Measurements from ENCODE around the gene PPL.

Gene PPL

GRCh38 chr16:4874666-4875065, 62.3 kb downstream of the PPL start:
- TF ChIP-seq ZNF580 (tag by site-specific recombination; IDR thresholded peaks at IDR 0.05) = no peak
- no peak for TF ChIP-seq KLF16 (tag by site-specific recombination; IDR thresholded peaks at IDR 0.05)
- TF ChIP-seq ZNF449 (tag by site-specific recombination; IDR thresholded peaks at IDR 0.05) = no peak
- no peak for TF ChIP-seq ZNF530 (tag by site-specific recombination; IDR thresholded peaks at IDR 0.05; ENCODE audit: low read depth)
- no peak for TF ChIP-seq ZNF239 (tag by site-specific recombination; IDR thresholded peaks at IDR 0.05)
- no peak for TF ChIP-seq SP7 (tag by site-specific recombination; IDR thresholded peaks at IDR 0.05)
- TF ChIP-seq ZNF394 (tag by site-specific recombination; IDR thresholded peaks at IDR 0.05; ENCODE audit: borderline replicate concordance) = no peak
- no peak for TF ChIP-seq PBX3 (CRISPR knock-in tag; IDR thresholded peaks at IDR 0.05)
- TF ChIP-seq ZNF624 (tag by site-specific recombination; IDR thresholded peaks at IDR 0.05) = no peak
- Histone ChIP-seq H3K4me1 (ENCODE audit: control insufficient read depth, insufficient read depth, low read length) (no peaks in the 10 kb centered on the region), H3K9me3 (ENCODE audit: control insufficient read depth, insufficient read depth, low read depth, low read length) (no peaks in the 10 kb centered on the region), H3K36me3 (ENCODE audit: control insufficient read depth in 2 of 2, insufficient read depth in 1 of 2, low read length in 2 of 2) (peaks cover 7 to 92% of the 10 kb centered on the region in 2 experiments; a peak in 2 of 3 replicates), H3K27ac (ENCODE audit: extremely low read depth, low read depth, low read length) (no peak overlapping the region), H3K4me3 (ENCODE audit: low read depth, low read length) (no peak overlapping the region)
- ChIA-PET POLR2A (no interaction called here), CTCF (interaction anchor here (0.7 to 1.2 kb wide), 2 partner anchors 10 to 61 kb away, joined by 3 read pairs; no protein-coding TSS in a partner anchor)

- TF ChIP-seq ZNF837 (tag by site-specific recombination; IDR thresholded peaks at IDR 0.05) (no peak), ZNF654 (tag by site-specific recombination; IDR thresholded peaks at IDR 0.05; ENCODE audit: low read depth) (no peak), ZNF707 (tag by site-specific recombination; IDR thresholded peaks at IDR 0.05) (no peak), ZNF510 (tag by site-specific recombination; IDR thresholded peaks at IDR 0.05; ENCODE audit: insufficient replicate concordance) (no peak), ZBTB10 (tag by site-specific recombination; IDR thresholded peaks at IDR 0.05) (no peak), TCF7L2 (IDR thresholded peaks at IDR 0.05; ENCODE audit: borderline replicate concordance, low read depth, low read length) (no peak), ZNF658 (tag by site-specific recombination; IDR thresholded peaks at IDR 0.05) (no peak), ZNF391 (tag by site-specific recombination; IDR thresholded peaks at IDR 0.05; ENCODE audit: borderline replicate concordance, low read depth) (no peak), ZSCAN18 (tag by site-specific recombination; IDR thresholded peaks at IDR 0.05) (no peak), SP7 (tag by site-specific recombination; IDR thresholded peaks at IDR 0.05) (no peak), ZNF596 (tag by site-specific recombination; IDR thresholded peaks at IDR 0.05) (no peak), ZNF404 (tag by site-specific recombination; IDR thresholded peaks at IDR 0.05) (no peak), PATZ1 (tag by site-specific recombination; IDR thresholded peaks at IDR 0.05) (no peak), ZNF266 (tag by site-specific recombination; IDR thresholded peaks at IDR 0.05; ENCODE audit: low read depth) (no peak), BCL11B (tag by site-specific recombination; IDR thresholded peaks at IDR 0.05; ENCODE audit: low read depth) (no peak), ZNF37A (tag by site-specific recombination; IDR thresholded peaks at IDR 0.05) (no peak), ZNF843 (tag by site-specific recombination; IDR thresholded peaks at IDR 0.05) (no peak), ZNF121 (tag by site-specific recombination; IDR thresholded peaks at IDR 0.05) (no peak)
- CTCF ChIA-PET = interaction anchor here (0.8 kb wide), 1 partner anchor 83 kb away, joined by 3 read pairs; no protein-coding TSS in a partner anchor
- peaks cover 7 to 92% of the 10 kb centered on the region in 2 experiments; a peak in 2 of 3 replicates for H3K36me3 ChIP-seq (ENCODE audit: control insufficient read depth in 2 of 2, insufficient read depth in 1 of 2, low read length in 2 of 2)
Measured at GRCh38 chr16:4873091-4873490, 63.9 kb downstream of the PPL start.

More at GRCh38 chr16:4873091-4873490, 63.9 kb downstream of the PPL start:
- Histone ChIP-seq H3K9me3 (ENCODE audit: control insufficient read depth, insufficient read depth, low read depth, low read length) (no peaks in the 10 kb centered on the region), H3K4me1 (ENCODE audit: control insufficient read depth, insufficient read depth, low read length) (no peaks in the 10 kb centered on the region), H3K27ac (ENCODE audit: extremely low read depth, low read depth, low read length) (no peak overlapping the region), H3K4me3 (ENCODE audit: low read depth, low read length) (no peak overlapping the region)
- POLR2A ChIA-PET = interaction anchor here (0.6 kb wide), 1 partner anchor 138 kb away, joined by 3 read pairs; no protein-coding TSS in a partner anchor

Measured in HEK293 (cell line).